Stimulated activated CD4-positive, alpha-beta T cell treated with anti-CD3 and anti-CD28 coated beads, TNF-alpha, amount 100 ng/mL, for 1 hour (primary cell): ENCODE results near the gene PLPP4.

Experiments
- DNase-seq, 3 donors: peaks; one replicate each; pipeline ENCODE4 v3.0.0-alpha.2; 2020; ENCODE audit warnings: low read depth in 3 of 3, low spot score in 1 of 3

PLPP4 gene

GRCh38 chr10:120607016-120607709, 150.1 kb downstream of the PLPP4 start:
- no peak for DNase-seq

GRCh38 chr10:120607710-120608703, 151.0 kb downstream of the PLPP4 start:
- DNase-seq: no peak

GRCh38 chr10:120609006-120609405, 152.0 kb downstream of the PLPP4 start:
- DNase-seq: no peak

GRCh38 chr10:120610791-120611190, 153.8 kb downstream of the PLPP4 start:
- no peak for DNase-seq

- no peak for DNase-seq
Observed at GRCh38 chr10:120612756-120613155, 155.7 kb downstream of the PLPP4 start.

GRCh38 chr10:120613180-120613579, 156.2 kb downstream of the PLPP4 start:
- no peak for DNase-seq

- DNase-seq: no peak
Observed at GRCh38 chr10:120614680-120615079, 157.7 kb downstream of the PLPP4 start.

- no peak for DNase-seq
Observed at GRCh38 chr10:120616311-120616911, 159.4 kb downstream of the PLPP4 start.

GRCh38 chr10:120628197-120628596, 171.2 kb downstream of the PLPP4 start:
- DNase-seq: no peak

GRCh38 chr10:120630266-120630665, 173.2 kb downstream of the PLPP4 start:
- no peak for DNase-seq

- no peak for DNase-seq
Observed at GRCh38 chr10:120632047-120632446, 175.0 kb downstream of the PLPP4 start.

GRCh38 chr10:120632942-120633341, 175.9 kb downstream of the PLPP4 start:
- DNase-seq: no peak

GRCh38 chr10:120634659-120635058, 177.6 kb downstream of the PLPP4 start:
- no peak for DNase-seq
